HG02885 (cell line): ENCODE data around the gene COPS4.
"Not testable (repeated sequence)": the region's sequence is repeated elsewhere in the genome, so short reads cannot be mapped to it uniquely, and the experiment has no call there.

ENCODE experiments used
- ATAC-seq: cut with Tn5 transposase; IDR thresholded peaks from one replicate; pipeline ENCODE4 v1.9.1; 2021; ENCODE audit warnings: mild to moderate bottlenecking; ENCODE audit not compliant: unreplicated experiment, poor library complexity

COPS4 gene

GRCh38 chr4:83022724-83023450 is 12.1 kb upstream of the COPS4 start:
- ATAC-seq = no peak

GRCh38 chr4:83023599-83023998 is 11.4 kb upstream of the COPS4 start:
- ATAC-seq = not testable (repeated sequence)

- ATAC-seq = no peak
Measured at GRCh38 chr4:83024233-83024632, 10.8 kb upstream of the COPS4 start.

- no peak for ATAC-seq
Measured at GRCh38 chr4:83025563-83025962, 9.4 kb upstream of the COPS4 start.

- ATAC-seq = no peak
Measured at GRCh38 chr4:83028976-83029375, 6.0 kb upstream of the COPS4 start.

GRCh38 chr4:83029688-83030087 is 5.3 kb upstream of the COPS4 start:
- ATAC-seq = no peak

- ATAC-seq = no peak
Measured at GRCh38 chr4:83036991-83037665, 2.1 kb downstream of the COPS4 start.

GRCh38 chr4:83040269-83040668 is 5.3 kb downstream of the COPS4 start:
- no peak for ATAC-seq

GRCh38 chr4:83043157-83043556 is 8.2 kb downstream of the COPS4 start:
- ATAC-seq = not testable (repeated sequence)

GRCh38 chr4:83043801-83044407 is 8.9 kb downstream of the COPS4 start:
- no peak for ATAC-seq

GRCh38 chr4:83046693-83047473 is 11.9 kb downstream of the COPS4 start:
- no peak for ATAC-seq

- not testable (repeated sequence) for ATAC-seq
Measured at GRCh38 chr4:83048781-83049180, 13.8 kb downstream of the COPS4 start.

- ATAC-seq = no peak
Measured at GRCh38 chr4:83054928-83055327, 19.9 kb downstream of the COPS4 start.

- no peak for ATAC-seq
Measured at GRCh38 chr4:83062739-83063138, 27.8 kb downstream of the COPS4 start.

- no peak for ATAC-seq
Measured at GRCh38 chr4:83065266-83065665, 30.3 kb downstream of the COPS4 start.

GRCh38 chr4:83067058-83067639 is 32.2 kb downstream of the COPS4 start:
- no peak for ATAC-seq

GRCh38 chr4:83071116-83071515 is 36.1 kb downstream of the COPS4 start:
- ATAC-seq = no peak

- ATAC-seq = peak; percentile 88
Measured at GRCh38 chr4:83074086-83074704, 39.2 kb downstream of the COPS4 start.

- ATAC-seq = not testable (repeated sequence)
Measured at GRCh38 chr4:83074783-83075182, 39.8 kb downstream of the COPS4 start.
